Cardiac septum (tissue), 1 donor: ENCODE measurements around the gene PLEKHG4. TPM values are rescaled to one million over a fixed set of nuclear protein-coding genes. Genes with fewer than 3 reads are reported as not detected.

ENCODE experiments used
- DNase-seq: peaks from one replicate; pipeline ENCODE4 v3.0.0-alpha.2; 2020; ENCODE audit warnings: low spot score
- intact Hi-C: fragments of 100-400 bp; cut with DNase I; formaldehyde crosslinking; loops from one replicate; pipeline ENCODE4 v1.14.0; 2022
- total RNA-seq: library from RNA; stranded (reverse); fragmentation: NEBNext Ultra II Directional; extraction: Animal tissue kit (Norgen Biotek cat#: 25700); gene quantifications from one replicate; pipeline ENCODE4 v1.2.1, GENCODE V29; 2021
- donor health status: DM: no; HTN: no; CAD: no.

PLEKHG4 gene
- total RNA-seq, 1 donor from 2014 or later, result 0.70 TPM

GRCh38 chr16:67258161-67258835 is 21.0 kb upstream of the PLEKHG4 start:
- intact Hi-C loops, result no loop called here
- no peak for DNase-seq

GRCh38 chr16:67259705-67260104 is 19.6 kb upstream of the PLEKHG4 start:
- intact Hi-C loops, result loop anchor here (5.0 kb wide), 1 partner anchor 138 kb away; no protein-coding TSS in a partner anchor
- no peak for DNase-seq

DNA sequence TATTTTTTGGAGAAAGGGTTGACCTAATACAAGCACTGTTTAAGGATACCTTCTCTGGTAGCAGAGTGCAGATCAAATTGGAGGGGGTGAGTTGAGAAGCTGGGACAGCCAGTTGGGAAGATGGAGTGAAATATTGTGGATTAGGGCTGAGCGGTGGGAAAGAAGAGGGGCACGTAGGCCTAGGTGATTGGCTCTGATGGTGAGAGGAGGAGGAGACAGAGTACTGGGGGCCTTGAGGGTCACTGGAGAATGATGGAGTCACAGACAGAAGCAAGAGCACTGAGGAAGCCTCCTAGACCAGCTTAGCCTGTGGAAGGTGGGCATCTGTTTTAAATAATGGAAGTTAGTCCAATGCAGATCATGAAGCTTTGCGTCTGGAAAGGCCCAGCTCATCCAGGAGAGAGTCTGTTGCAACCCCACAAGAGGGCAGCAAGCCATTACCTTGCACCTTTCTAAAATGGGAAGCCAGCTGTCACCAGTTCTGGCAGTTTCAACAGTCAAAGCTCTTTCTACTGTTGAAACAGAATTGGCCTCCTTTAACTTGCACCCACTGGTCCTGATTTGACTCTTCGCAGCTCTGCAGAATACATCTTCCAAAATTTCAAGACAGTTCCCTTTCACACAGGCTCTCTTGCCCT is 18.8 kb upstream of the PLEKHG4 start:
- intact Hi-C loops, result loop anchor here (5.0 kb wide), 1 partner anchor 137 kb away; no protein-coding TSS in a partner anchor
- DNase-seq, result no peak

- no peak for DNase-seq
- intact Hi-C loops, result loop anchor here (5.0 kb wide), 1 partner anchor 134 kb away; no protein-coding TSS in a partner anchor
Observed at GRCh38 chr16:67263201-67263600, 16.1 kb upstream of the PLEKHG4 start.

GRCh38 chr16:67264277-67264676 is 15.1 kb upstream of the PLEKHG4 start:
- no peak for DNase-seq
- intact Hi-C loops, result loop anchor here (5.0 kb wide), 1 partner anchor 133 kb away; no protein-coding TSS in a partner anchor

- DNase-seq, result no peak
- intact Hi-C loops, result loop anchor here (5.0 kb wide), 1 partner anchor 132 kb away; no protein-coding TSS in a partner anchor
Observed at GRCh38 chr16:67264866-67265265, 14.5 kb upstream of the PLEKHG4 start.

GRCh38 chr16:67265834-67266233 is 13.5 kb upstream of the PLEKHG4 start:
- intact Hi-C loops, result no loop called here
- DNase-seq, result no peak

DNA sequence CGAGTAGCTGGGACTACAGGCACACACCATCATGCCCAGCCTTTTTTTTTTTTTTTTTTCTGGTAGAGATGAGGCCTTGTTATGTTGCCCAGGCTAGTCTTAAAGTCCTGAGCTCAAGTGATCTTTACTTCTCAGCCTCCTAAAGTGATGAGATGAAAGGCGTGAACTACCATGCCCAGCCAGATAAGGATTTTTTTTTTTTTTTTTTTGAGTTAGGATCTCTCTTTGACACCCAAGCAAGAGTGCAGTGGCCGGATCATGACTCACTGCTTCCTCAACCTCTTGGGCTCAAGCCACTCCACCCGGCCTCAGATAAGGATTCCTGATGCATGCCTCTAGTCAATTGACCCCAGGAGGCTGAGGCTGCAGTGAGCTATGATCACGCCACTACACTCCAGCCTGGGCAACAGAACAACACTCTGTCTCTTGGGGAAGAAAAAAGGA is 11.2 kb upstream of the PLEKHG4 start:
- no peak for DNase-seq
- intact Hi-C loops, result no loop called here

- intact Hi-C loops, result no loop called here
- DNase-seq, result no peak
Observed at GRCh38 chr16:67269766-67270165, 9.6 kb upstream of the PLEKHG4 start.

- no peak for DNase-seq
- intact Hi-C loops, result no loop called here
Observed at GRCh38 chr16:67270931-67271338, 8.4 kb upstream of the PLEKHG4 start.

DNA sequence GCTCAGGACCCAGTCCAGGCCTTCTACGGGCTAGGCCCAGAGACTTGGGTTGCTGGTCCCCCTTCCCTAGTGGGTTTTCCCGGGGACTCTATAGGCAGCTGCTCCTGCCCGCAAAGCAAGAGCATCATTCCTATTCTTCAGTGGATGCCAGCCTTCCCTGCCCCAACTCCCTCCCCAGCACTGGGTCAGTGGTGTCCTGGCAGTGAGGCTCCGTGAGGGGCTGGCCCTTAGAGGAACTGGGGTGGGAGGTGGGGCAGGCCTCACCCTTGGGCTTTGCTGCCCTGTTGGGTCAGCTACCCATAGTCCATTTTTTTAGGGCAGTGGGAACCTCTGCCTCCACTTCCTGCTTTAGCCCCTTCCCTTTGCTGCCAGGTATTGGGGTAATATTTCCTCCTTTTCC is 7.9 kb upstream of the PLEKHG4 start:
- intact Hi-C loops, result no loop called here
- DNase-seq, result no peak

DNA sequence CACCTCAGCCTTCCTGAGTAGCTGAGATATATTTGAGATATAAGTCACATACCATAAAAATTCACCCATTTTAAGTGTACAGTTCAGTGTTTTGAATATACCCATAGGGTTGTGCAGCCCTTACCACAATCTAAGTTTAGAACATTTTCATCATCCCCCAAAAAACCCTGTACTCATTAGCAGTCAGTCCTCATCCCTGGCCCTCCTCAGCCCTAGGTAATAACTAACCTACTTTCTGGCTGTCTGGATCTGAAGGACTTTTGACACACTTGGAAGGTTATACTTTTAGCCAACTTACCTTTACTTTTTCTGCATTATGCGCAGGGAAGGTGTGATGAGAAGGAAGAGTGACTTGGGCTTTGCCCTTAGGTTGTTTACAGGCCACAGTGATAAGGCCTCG is 4.0 kb upstream of the PLEKHG4 start:
- intact Hi-C loops, result no loop called here
- DNase-seq, result no peak

DNA sequence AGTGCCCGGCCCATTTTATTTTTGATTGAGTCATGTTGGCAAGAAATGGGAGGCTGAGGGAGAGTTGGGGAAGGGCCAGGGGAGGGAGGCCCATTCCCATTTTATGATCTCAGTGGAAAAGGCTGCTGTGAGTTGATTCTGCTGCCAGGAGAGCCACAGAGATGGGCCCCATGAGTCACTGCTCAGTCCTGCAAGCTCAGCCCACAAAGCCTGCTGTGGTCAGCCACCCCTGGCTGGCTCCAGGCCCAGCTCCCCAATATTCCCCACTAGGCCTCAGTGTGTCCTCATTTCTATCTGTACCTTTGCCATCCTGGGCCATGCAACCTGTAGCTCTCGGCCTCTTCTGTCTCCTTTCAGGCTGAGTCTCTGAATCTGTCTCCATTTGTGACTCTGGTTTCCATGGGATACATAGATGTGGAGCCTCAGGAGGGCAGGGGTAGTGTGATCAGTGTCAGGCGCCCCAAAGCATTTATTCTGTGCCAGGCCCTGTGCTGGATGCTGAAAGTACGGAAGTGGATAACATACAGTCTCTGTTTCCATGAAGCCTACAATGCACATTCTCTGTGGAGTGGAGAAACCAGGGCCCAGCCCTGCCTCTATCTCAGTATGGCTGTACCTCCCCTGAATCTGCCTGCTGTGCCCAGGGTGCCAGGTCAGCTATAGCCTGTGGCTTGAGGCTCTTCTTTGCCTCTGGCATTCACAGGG is 1.9 kb upstream of the PLEKHG4 start:
- DNase-seq, result no peak
- intact Hi-C loops, result no loop called here

GRCh38 chr16:67277999-67278772 is 1.1 kb upstream of the PLEKHG4 start:
- DNase-seq, result no peak
- intact Hi-C loops, result no loop called here

DNA sequence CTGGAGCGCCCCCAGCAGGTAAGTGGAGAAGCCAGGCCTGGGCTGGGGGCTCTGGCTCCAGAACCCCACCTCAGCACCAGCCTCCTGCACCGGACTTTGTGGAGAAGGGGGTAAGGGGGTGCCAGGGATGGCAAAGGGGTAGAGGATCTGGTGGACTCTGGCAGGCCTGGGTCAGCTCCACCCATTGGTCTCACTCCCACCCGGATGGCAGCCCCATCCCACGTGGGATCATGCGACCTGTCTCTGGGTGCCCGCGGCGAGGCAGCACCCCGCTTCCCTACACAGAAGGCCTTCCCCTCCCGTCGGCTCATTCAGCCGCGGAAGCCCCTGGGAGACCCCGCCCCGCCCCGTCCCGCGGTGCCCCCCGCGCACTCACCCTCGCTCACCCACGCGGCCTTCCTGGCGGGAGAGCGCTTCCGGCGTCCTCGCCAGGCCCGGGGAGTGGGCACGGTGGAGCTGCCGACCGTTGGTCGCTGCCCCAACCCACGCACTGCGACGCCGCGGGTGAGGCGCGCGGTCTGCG is 498 bp upstream of the PLEKHG4 start:
- intact Hi-C loops, result no loop called here
- no peak for DNase-seq

DNA sequence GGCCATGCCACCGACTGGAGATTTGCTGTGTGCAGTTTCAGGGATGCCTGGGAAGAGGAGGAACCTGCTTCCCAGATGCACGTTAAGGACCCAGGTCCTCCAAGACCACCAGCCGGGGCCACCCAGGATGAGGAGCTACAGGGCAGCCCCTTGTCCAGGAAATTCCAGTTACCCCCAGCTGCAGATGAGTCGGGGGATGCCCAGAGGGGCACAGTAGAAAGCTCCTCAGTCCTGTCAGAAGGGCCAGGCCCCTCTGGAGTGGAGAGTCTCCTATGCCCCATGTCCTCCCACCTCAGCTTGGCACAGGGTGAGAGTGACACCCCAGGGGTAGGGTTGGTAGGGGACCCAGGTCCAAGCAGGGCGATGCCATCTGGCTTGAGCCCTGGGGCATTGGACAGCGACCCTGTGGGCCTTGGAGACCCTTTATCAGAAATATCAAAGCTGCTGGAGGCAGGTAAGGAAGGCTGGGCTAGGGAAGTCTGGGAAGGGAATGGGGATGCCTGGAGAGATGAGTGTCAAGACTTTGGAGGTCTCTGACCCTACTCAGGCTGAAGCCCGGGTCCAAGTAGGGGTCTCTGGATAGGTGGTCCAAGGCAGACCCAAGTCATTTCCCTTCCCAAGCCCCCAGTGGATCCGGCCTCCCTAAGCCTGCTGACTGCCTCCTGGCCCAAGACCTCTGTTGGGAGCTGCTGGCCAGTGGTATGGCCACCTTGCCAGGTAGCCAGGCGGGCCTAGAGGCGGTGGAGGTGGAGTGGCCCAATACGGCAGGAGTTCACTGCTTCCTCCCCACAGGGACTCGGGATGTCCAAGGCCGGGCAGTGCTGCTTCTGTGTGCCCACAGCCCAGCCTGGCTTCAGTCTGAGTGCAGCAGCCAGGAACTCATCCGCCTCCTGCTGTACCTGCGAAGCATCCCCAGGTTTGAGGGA is 1.0 kb downstream of the PLEKHG4 start:
- DNase-seq, result no peak
- intact Hi-C loops, result no loop called here

- intact Hi-C loops, result no loop called here
Observed at GRCh38 chr16:67281536-67282446, 2.5 kb downstream of the PLEKHG4 start.

GRCh38 chr16:67282447-67282805 is 3.1 kb downstream of the PLEKHG4 start:
- intact Hi-C loops, result no loop called here
- no peak for DNase-seq

More at GRCh38 chr16:67281536-67282446, 2.5 kb downstream of the PLEKHG4 start:
- no peak for DNase-seq
